ENCODE data around the gene BCAR1.
"Not testable (repeated sequence)": the region's sequence is repeated elsewhere in the genome, so short reads cannot be mapped to it uniquely, and the experiment has no call there.

DNA sequence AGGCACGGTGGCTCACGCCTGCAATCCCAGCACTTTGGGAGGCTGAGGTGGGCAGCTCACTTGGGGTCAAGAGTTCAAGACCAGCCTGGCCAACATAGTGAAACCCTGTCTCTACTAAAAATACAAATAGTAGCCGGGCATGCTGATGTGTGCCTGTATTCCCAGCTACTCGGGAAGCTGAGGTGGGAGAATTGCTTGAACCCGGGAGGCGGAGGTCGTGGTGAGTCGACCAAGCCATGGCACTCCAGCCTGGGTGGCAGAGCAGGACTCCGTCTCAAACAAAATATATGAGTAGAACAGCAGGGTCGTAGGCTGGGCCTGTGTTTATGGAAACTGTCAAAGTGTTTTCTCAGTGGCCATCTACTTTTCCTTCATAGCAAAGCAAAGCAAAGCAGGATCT lies 40.1 kb downstream of the BCAR1 start:
- not testable (repeated sequence) for TF ChIP-seq CTCF (conservative IDR thresholded peaks at IDR 0.05); ZFX (IDR thresholded peaks at IDR 0.05)
